HL-60 (cell line): ENCODE results near the gene CSTF3.

ENCODE experiments used
- GABPA ChIP-seq: IDR thresholded peaks from 2 replicates; pipeline ENCODE4 v1.6.1; 2012; ENCODE audit warnings: low read depth
- POLR2AphosphoS5 ChIP-seq: IDR thresholded peaks from 2 replicates; pipeline ENCODE4 v1.6.1; 2012; ENCODE audit warnings: low read depth
- TF ChIP-seq, protein P1 (sequence below): IDR thresholded peaks from one replicate; pipeline ENCODE4 v1.5.1; 2011; ENCODE audit warnings: low read length, control low read depth, inconsistent platforms; ENCODE audit not compliant: insufficient read depth
- TF ChIP-seq, protein P2 (sequence below): IDR thresholded peaks from 2 replicates; pipeline ENCODE4 v1.6.1; 2012; ENCODE audit warnings: low read depth; ENCODE audit not compliant: insufficient replicate concordance

DNA sequence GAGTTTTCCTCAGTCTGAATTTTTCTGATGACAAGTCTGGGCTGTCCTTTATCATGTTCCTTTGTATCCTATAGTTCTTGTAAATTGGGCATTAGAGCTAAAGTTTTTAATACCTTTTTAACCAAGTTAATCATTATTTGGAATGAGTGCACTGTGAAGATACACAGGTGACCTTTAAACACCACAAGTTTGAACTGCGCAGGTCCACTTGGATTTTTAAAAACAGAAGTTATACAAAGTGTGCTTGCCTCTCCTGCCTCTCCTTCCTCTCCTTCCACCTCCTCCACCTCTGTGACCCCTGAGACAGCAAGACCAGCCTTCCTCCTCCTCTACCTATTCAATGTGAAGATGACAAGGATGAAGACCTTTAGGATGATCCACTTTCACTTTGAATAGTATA is 126.3 kb downstream of the CSTF3 start:
- TF ChIP-seq, protein P1, sequence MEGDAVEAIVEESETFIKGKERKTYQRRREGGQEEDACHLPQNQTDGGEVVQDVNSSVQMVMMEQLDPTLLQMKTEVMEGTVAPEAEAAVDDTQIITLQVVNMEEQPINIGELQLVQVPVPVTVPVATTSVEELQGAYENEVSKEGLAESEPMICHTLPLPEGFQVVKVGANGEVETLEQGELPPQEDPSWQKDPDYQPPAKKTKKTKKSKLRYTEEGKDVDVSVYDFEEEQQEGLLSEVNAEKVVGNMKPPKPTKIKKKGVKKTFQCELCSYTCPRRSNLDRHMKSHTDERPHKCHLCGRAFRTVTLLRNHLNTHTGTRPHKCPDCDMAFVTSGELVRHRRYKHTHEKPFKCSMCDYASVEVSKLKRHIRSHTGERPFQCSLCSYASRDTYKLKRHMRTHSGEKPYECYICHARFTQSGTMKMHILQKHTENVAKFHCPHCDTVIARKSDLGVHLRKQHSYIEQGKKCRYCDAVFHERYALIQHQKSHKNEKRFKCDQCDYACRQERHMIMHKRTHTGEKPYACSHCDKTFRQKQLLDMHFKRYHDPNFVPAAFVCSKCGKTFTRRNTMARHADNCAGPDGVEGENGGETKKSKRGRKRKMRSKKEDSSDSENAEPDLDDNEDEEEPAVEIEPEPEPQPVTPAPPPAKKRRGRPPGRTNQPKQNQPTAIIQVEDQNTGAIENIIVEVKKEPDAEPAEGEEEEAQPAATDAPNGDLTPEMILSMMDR, result no peak
- TF ChIP-seq GABPA, result no peak
- TF ChIP-seq, protein P2, sequence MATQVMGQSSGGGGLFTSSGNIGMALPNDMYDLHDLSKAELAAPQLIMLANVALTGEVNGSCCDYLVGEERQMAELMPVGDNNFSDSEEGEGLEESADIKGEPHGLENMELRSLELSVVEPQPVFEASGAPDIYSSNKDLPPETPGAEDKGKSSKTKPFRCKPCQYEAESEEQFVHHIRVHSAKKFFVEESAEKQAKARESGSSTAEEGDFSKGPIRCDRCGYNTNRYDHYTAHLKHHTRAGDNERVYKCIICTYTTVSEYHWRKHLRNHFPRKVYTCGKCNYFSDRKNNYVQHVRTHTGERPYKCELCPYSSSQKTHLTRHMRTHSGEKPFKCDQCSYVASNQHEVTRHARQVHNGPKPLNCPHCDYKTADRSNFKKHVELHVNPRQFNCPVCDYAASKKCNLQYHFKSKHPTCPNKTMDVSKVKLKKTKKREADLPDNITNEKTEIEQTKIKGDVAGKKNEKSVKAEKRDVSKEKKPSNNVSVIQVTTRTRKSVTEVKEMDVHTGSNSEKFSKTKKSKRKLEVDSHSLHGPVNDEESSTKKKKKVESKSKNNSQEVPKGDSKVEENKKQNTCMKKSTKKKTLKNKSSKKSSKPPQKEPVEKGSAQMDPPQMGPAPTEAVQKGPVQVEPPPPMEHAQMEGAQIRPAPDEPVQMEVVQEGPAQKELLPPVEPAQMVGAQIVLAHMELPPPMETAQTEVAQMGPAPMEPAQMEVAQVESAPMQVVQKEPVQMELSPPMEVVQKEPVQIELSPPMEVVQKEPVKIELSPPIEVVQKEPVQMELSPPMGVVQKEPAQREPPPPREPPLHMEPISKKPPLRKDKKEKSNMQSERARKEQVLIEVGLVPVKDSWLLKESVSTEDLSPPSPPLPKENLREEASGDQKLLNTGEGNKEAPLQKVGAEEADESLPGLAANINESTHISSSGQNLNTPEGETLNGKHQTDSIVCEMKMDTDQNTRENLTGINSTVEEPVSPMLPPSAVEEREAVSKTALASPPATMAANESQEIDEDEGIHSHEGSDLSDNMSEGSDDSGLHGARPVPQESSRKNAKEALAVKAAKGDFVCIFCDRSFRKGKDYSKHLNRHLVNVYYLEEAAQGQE, result no peak
- TF ChIP-seq POLR2AphosphoS5, result no peak
